ENCODE data around the gene ZNRF3. TPM values are rescaled to one million over a fixed set of nuclear protein-coding genes. Genes with fewer than 3 reads are reported as not detected.
A peak's percentile ranks its signal among the peaks of the same experiment; 100 is the strongest.

The ZNRF3 gene
- polyA plus RNA-seq, 3 donors = 0.13 TPM; not detected in 2

- H3K27me3 Mint-ChIP-seq (ENCODE audit: low read depth in 3 of 3) = peaks cover 4 to 12% (median 9%) of the 10 kb centered on the region in 3 donors
- H3K9ac ChIP-seq (ENCODE audit: insufficient read depth, low read length, poor library complexity, severe bottlenecking) = no peak overlapping the region
- H3K36me3 Mint-ChIP-seq = no peaks in the 10 kb centered on the region
- H3K4me3 Mint-ChIP-seq = peak overlapping the region in 1 of 2 donors; percentile 13
- H3K4me3 ChIP-seq (replicated peaks in 1 of 3; ENCODE audit: low read depth in 2 of 3, low read length in 3 of 3) = no peak overlapping the region
- peak overlapping the region; percentile 10 for H2AFZ ChIP-seq (ENCODE audit: insufficient read depth, low read depth, low read length, poor library complexity, severe bottlenecking)
- H3K4me1 Mint-ChIP-seq = peaks cover 15% of the 10 kb centered on the region
- H3K79me2 ChIP-seq (ENCODE audit: insufficient read depth, low read length) = no peaks in the 10 kb centered on the region
- peak overlapping the region in 6 of 7 donors; percentile 61 to 89 (median 76) for H3K27ac Mint-ChIP-seq
- H3K4me2 ChIP-seq (replicated peaks; ENCODE audit: extremely low read depth, low read length, poor library complexity, severe bottlenecking) = peak overlapping the region; percentile 20
- peaks cover 0 to 2% of the 10 kb centered on the region in 2 donors for H3K27me3 ChIP-seq (ENCODE audit: control insufficient read depth in 2 of 2, insufficient read depth in 2 of 2, low read length in 2 of 2)
- intact Hi-C loops (cut with micrococcal nuclease) = no loop called here
- 71% methylated on average over 1 of the region's 7 CpGs for WGBS (ENCODE audit: insufficient coverage)
- peak overlapping the region in 1 of 2 donors; percentile 37 for H3K27ac ChIP-seq (ENCODE audit: low read depth in 1 of 2, low read length in 2 of 2)
- peaks cover 0 to 4% of the 10 kb centered on the region in 2 donors for H3K9me3 ChIP-seq (replicated peaks in 1 of 2; ENCODE audit: control insufficient read depth in 1 of 2, insufficient read depth in 1 of 2, low read length in 2 of 2)
- H3K4me1 ChIP-seq (ENCODE audit: control insufficient read depth in 1 of 2, insufficient read depth in 2 of 2, low read length in 2 of 2) = peaks cover 13 to 15% of the 10 kb centered on the region in 2 donors
- no peaks in the 10 kb centered on the region for H4K20me1 ChIP-seq (ENCODE audit: insufficient read depth, low read length)
- no peaks in the 10 kb centered on the region for H3K36me3 ChIP-seq (replicated peaks in 1 of 2; ENCODE audit: control insufficient read depth in 1 of 2, insufficient read depth in 2 of 2, low read length in 2 of 2)
- peaks cover 6 to 15% (median 12%) of the 10 kb centered on the region in 7 donors for H3K9me3 Mint-ChIP-seq
- TF ChIP-seq, protein P1, sequence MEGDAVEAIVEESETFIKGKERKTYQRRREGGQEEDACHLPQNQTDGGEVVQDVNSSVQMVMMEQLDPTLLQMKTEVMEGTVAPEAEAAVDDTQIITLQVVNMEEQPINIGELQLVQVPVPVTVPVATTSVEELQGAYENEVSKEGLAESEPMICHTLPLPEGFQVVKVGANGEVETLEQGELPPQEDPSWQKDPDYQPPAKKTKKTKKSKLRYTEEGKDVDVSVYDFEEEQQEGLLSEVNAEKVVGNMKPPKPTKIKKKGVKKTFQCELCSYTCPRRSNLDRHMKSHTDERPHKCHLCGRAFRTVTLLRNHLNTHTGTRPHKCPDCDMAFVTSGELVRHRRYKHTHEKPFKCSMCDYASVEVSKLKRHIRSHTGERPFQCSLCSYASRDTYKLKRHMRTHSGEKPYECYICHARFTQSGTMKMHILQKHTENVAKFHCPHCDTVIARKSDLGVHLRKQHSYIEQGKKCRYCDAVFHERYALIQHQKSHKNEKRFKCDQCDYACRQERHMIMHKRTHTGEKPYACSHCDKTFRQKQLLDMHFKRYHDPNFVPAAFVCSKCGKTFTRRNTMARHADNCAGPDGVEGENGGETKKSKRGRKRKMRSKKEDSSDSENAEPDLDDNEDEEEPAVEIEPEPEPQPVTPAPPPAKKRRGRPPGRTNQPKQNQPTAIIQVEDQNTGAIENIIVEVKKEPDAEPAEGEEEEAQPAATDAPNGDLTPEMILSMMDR (IDR thresholded peaks at IDR 0.05) = no peak
- DNase-seq = no peak
These were observed 59.6 kb downstream of the ZNRF3 start for GRCh38 chr22:28942801-28943500.

DNA sequence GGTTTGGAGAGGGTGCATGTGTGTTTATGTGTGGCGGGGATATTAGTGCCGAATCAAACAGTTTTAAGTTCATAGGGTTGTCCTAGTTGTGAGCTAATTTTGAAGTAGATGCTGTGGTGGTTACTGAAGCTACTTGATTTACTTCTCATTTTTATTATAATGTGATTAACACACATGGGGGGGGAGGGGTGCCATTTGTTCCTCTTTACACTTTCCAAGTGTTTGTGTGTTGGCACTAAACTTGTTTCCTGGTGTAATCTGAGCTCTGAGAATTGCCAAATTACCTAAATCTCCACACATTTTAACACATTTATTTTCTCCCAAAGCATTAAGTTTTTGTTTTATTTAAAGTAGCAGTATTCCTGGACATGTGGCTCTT lies 60.1 kb downstream of the ZNRF3 start:
- TF ChIP-seq, protein P1 (IDR thresholded peaks at IDR 0.05) = no peak
- H3K4me1 Mint-ChIP-seq = peaks cover 15% of the 10 kb centered on the region
- peaks cover 4 to 14% (median 9%) of the 10 kb centered on the region in 3 donors for H3K27me3 Mint-ChIP-seq (ENCODE audit: low read depth in 3 of 3)

More for the DNA sequence above, 60.1 kb downstream of the ZNRF3 start:
- peaks cover 0 to 7% of the 10 kb centered on the region in 2 donors for H3K9me3 ChIP-seq (replicated peaks in 1 of 2; ENCODE audit: control insufficient read depth in 1 of 2, insufficient read depth in 1 of 2, low read length in 2 of 2)
- no peaks in the 10 kb centered on the region for H3K36me3 ChIP-seq (replicated peaks in 1 of 2; ENCODE audit: control insufficient read depth in 1 of 2, insufficient read depth in 2 of 2, low read length in 2 of 2)
- peak overlapping the region; percentile 10 for H2AFZ ChIP-seq (ENCODE audit: insufficient read depth, low read depth, low read length, poor library complexity, severe bottlenecking)
- peak overlapping the region in 1 of 2 donors; percentile 49 for H3K4me3 Mint-ChIP-seq
- peak overlapping the region; percentile 20 for H3K4me2 ChIP-seq (replicated peaks; ENCODE audit: extremely low read depth, low read length, poor library complexity, severe bottlenecking)
- no peaks in the 10 kb centered on the region for H3K36me3 Mint-ChIP-seq
- H3K79me2 ChIP-seq (ENCODE audit: insufficient read depth, low read length) = no peaks in the 10 kb centered on the region
- H3K27ac Mint-ChIP-seq = peak overlapping the region in 6 of 7 donors; percentile 61 to 89 (median 76)
- H3K27me3 ChIP-seq (ENCODE audit: control insufficient read depth in 2 of 2, insufficient read depth in 2 of 2, low read length in 2 of 2) = peaks cover 0 to 2% of the 10 kb centered on the region in 2 donors
- intact Hi-C loops (cut with micrococcal nuclease) = no loop called here
- no CpG with 5 or more reads among the region's 2 CpGs for WGBS (ENCODE audit: insufficient coverage)
- DNase-seq = peak; percentile 46 to 52 (median 49)
- peak overlapping the region in 1 of 2 donors; percentile 37 for H3K27ac ChIP-seq (ENCODE audit: low read depth in 1 of 2, low read length in 2 of 2)
- H3K4me3 ChIP-seq (replicated peaks in 1 of 3; ENCODE audit: low read depth in 2 of 3, low read length in 3 of 3) = no peak overlapping the region
- no peak overlapping the region for H3K9ac ChIP-seq (ENCODE audit: insufficient read depth, low read length, poor library complexity, severe bottlenecking)
- no peaks in the 10 kb centered on the region for H4K20me1 ChIP-seq (ENCODE audit: insufficient read depth, low read length)
- peaks cover 6 to 17% (median 14%) of the 10 kb centered on the region in 7 donors for H3K9me3 Mint-ChIP-seq
- H3K4me1 ChIP-seq (ENCODE audit: control insufficient read depth in 1 of 2, insufficient read depth in 2 of 2, low read length in 2 of 2) = peaks cover 13 to 15% of the 10 kb centered on the region in 2 donors
